ENCODE measurements around the gene TIMM10B. TPM values are rescaled to one million over a fixed set of nuclear protein-coding genes. Genes with fewer than 3 reads are reported as not detected.

Gene TIMM10B
- total RNA-seq, 1 experiment from 2014 or later = 22.3 TPM

GRCh38 chr11:6443269-6444003, 37.9 kb upstream of the TIMM10B start:
- Histone ChIP-seq H3K9me3 (ENCODE audit: insufficient read depth, low read depth) (no peaks in the 10 kb centered on the region), H3K9me2 (ENCODE audit: insufficient read depth) (no peaks in the 10 kb centered on the region), H3K27ac (no peak overlapping the region), H2AFZ (no peak overlapping the region), H3F3A (ENCODE audit: insufficient read depth, low read depth) (no peaks in the 10 kb centered on the region), H3K36me3 (ENCODE audit: low read depth) (no peaks in the 10 kb centered on the region), H3K27me3 (ENCODE audit: insufficient read depth, low read depth) (no peaks in the 10 kb centered on the region), H3K4me1 (replicated peaks; ENCODE audit: insufficient read depth) (no peaks in the 10 kb centered on the region), H3K4me3 (no peak overlapping the region), H3K4me2 (no peak overlapping the region), H4K20me1 (ENCODE audit: insufficient read depth) (no peaks in the 10 kb centered on the region), H3K79me2 (ENCODE audit: low read depth) (no peaks in the 10 kb centered on the region)
- TF ChIP-seq CTCF (conservative IDR thresholded peaks at IDR 0.05) = peak; percentile 65
- no peak for TF ChIP-seq EZH2 (IDR thresholded peaks at IDR 0.05; ENCODE audit: low read depth)
- BruUV-seq (replicated peaks) = no TSS peak
- DNase-seq = peak in 1 of 2 experiments; percentile 16
- intact Hi-C loops (cut with micrococcal nuclease; ENCODE audit: unreplicated experiment) = loop anchor here (1.0 kb wide), 1 partner anchor 64 kb away; no protein-coding TSS in a partner anchor
- POLR2A ChIA-PET (ENCODE audit: unreplicated experiment) = no interaction called here
- CTCF ChIA-PET = interaction anchor here (0.6 to 1.8 kb wide), 4 partner anchors 10 to 130 kb away, joined by 5 to 25 read pairs (median 8); partner anchors contain the start of gene SMPD1

GRCh38 chr11:6448574-6448973, 32.7 kb upstream of the TIMM10B start:
- Histone ChIP-seq H3K27ac (no peak overlapping the region), H3F3A (ENCODE audit: insufficient read depth, low read depth) (no peaks in the 10 kb centered on the region), H3K9me2 (ENCODE audit: insufficient read depth) (no peaks in the 10 kb centered on the region), H3K4me2 (no peak overlapping the region), H3K36me3 (ENCODE audit: low read depth) (no peaks in the 10 kb centered on the region), H3K27me3 (ENCODE audit: insufficient read depth, low read depth) (no peaks in the 10 kb centered on the region), H3K79me2 (ENCODE audit: low read depth) (no peaks in the 10 kb centered on the region), H2AFZ (no peak overlapping the region), H3K9me3 (ENCODE audit: insufficient read depth, low read depth) (no peaks in the 10 kb centered on the region), H3K4me3 (no peak overlapping the region), H3K4me1 (replicated peaks; ENCODE audit: insufficient read depth) (no peaks in the 10 kb centered on the region), H4K20me1 (ENCODE audit: insufficient read depth) (no peaks in the 10 kb centered on the region)
- ChIA-PET POLR2A (ENCODE audit: unreplicated experiment) (no interaction called here), CTCF (no interaction called here)
- no TSS peak for BruUV-seq (replicated peaks)
- intact Hi-C loops (cut with micrococcal nuclease; ENCODE audit: unreplicated experiment) = no loop called here
- TF ChIP-seq EZH2 (IDR thresholded peaks at IDR 0.05; ENCODE audit: low read depth) = no peak
- DNase-seq = no peak

GRCh38 chr11:6452219-6452618, 29.1 kb upstream of the TIMM10B start:
- intact Hi-C loops (cut with micrococcal nuclease; ENCODE audit: unreplicated experiment) = no loop called here
- Histone ChIP-seq H3K27me3 (ENCODE audit: insufficient read depth, low read depth) (no peaks in the 10 kb centered on the region), H3K4me3 (no peak overlapping the region), H3F3A (ENCODE audit: insufficient read depth, low read depth) (no peaks in the 10 kb centered on the region), H3K4me1 (replicated peaks; ENCODE audit: insufficient read depth) (no peaks in the 10 kb centered on the region), H3K36me3 (ENCODE audit: low read depth) (no peaks in the 10 kb centered on the region), H3K4me2 (no peak overlapping the region), H4K20me1 (ENCODE audit: insufficient read depth) (no peaks in the 10 kb centered on the region), H3K9me2 (ENCODE audit: insufficient read depth) (no peaks in the 10 kb centered on the region), H3K9me3 (ENCODE audit: insufficient read depth, low read depth) (no peaks in the 10 kb centered on the region), H3K79me2 (ENCODE audit: low read depth) (no peaks in the 10 kb centered on the region), H3K27ac (no peak overlapping the region), H2AFZ (no peak overlapping the region)
- CTCF ChIA-PET = interaction anchor here (0.7 kb wide), 1 partner anchor 73 kb away, joined by 5 read pairs; no protein-coding TSS in a partner anchor
- BruUV-seq (replicated peaks) = no TSS peak
- no peak for DNase-seq
- POLR2A ChIA-PET (ENCODE audit: unreplicated experiment) = no interaction called here
- no peak for TF ChIP-seq EZH2 (IDR thresholded peaks at IDR 0.05; ENCODE audit: low read depth)
- no peak for TF ChIP-seq CTCF (conservative IDR thresholded peaks at IDR 0.05)

Measured in PC-9 (cell line).